ENCODE measurements around the gene ATP1A1. TPM values are rescaled to one million over a fixed set of nuclear protein-coding genes. Genes with fewer than 3 reads are reported as not detected.

Gene ATP1A1
- total RNA-seq, 2 donors from 2014 or later = 718 to 936 TPM

- no peak for DNase-seq
- Histone ChIP-seq H3K9me3 (no peaks in the 10 kb centered on the region), H3K4me1 (no peaks in the 10 kb centered on the region), H3K9ac (ENCODE audit: low read depth in 2 of 2, low read length in 2 of 2) (no peak overlapping the region), H3K27ac (no peak overlapping the region), H3K36me3 (no peaks in the 10 kb centered on the region), H3K4me3 (no peak overlapping the region), H3K27me3 (no peaks in the 10 kb centered on the region)
- intact Hi-C loops (cut with DNase I) = no loop called here
- no peak for TF ChIP-seq CTCF (IDR thresholded peaks at IDR 0.05)
These were observed 21.1 kb upstream of the ATP1A1 start for GRCh38 chr1:116351914-116352313.

- no peak for TF ChIP-seq CTCF (IDR thresholded peaks at IDR 0.05)
- intact Hi-C loops (cut with DNase I) = no loop called here
- Histone ChIP-seq H3K36me3 (no peaks in the 10 kb centered on the region), H3K9ac (ENCODE audit: low read depth in 2 of 2, low read length in 2 of 2) (no peak overlapping the region), H3K4me3 (no peak overlapping the region), H3K4me1 (no peaks in the 10 kb centered on the region), H3K27ac (no peak overlapping the region), H3K27me3 (no peaks in the 10 kb centered on the region), H3K9me3 (no peaks in the 10 kb centered on the region)
- DNase-seq = no peak
These were observed 20.7 kb upstream of the ATP1A1 start for GRCh38 chr1:116352349-116352813.

GRCh38 chr1:116353155-116353554 is 19.9 kb upstream of the ATP1A1 start:
- DNase-seq = no peak
- Histone ChIP-seq H3K9ac (ENCODE audit: low read depth in 2 of 2, low read length in 2 of 2) (no peak overlapping the region), H3K4me3 (no peak overlapping the region), H3K9me3 (no peaks in the 10 kb centered on the region), H3K27me3 (no peaks in the 10 kb centered on the region), H3K4me1 (no peaks in the 10 kb centered on the region), H3K36me3 (no peaks in the 10 kb centered on the region), H3K27ac (no peak overlapping the region)
- intact Hi-C loops (cut with DNase I) = no loop called here
- no peak for TF ChIP-seq CTCF (IDR thresholded peaks at IDR 0.05)

GRCh38 chr1:116356067-116356466 is 17.0 kb upstream of the ATP1A1 start:
- Histone ChIP-seq H3K27me3 (no peaks in the 10 kb centered on the region), H3K27ac (no peak overlapping the region), H3K9me3 (no peaks in the 10 kb centered on the region), H3K9ac (ENCODE audit: low read depth in 2 of 2, low read length in 2 of 2) (no peak overlapping the region), H3K4me3 (no peak overlapping the region), H3K4me1 (no peaks in the 10 kb centered on the region), H3K36me3 (no peaks in the 10 kb centered on the region)
- no peak for DNase-seq
- TF ChIP-seq CTCF (IDR thresholded peaks at IDR 0.05) = no peak
- intact Hi-C loops (cut with DNase I) = no loop called here

GRCh38 chr1:116356673-116357072 is 16.4 kb upstream of the ATP1A1 start:
- no peak overlapping the region for H3K27ac ChIP-seq
- H3K36me3 ChIP-seq = no peaks in the 10 kb centered on the region
- H3K4me1 ChIP-seq = no peaks in the 10 kb centered on the region
- no peak for TF ChIP-seq CTCF (IDR thresholded peaks at IDR 0.05)
- intact Hi-C loops (cut with DNase I) = no loop called here
- no peak overlapping the region for H3K4me3 ChIP-seq
- no peak for DNase-seq
- H3K9me3 ChIP-seq = no peaks in the 10 kb centered on the region
- H3K9ac ChIP-seq (ENCODE audit: low read depth in 2 of 2, low read length in 2 of 2) = no peak overlapping the region
- no peaks in the 10 kb centered on the region for H3K27me3 ChIP-seq

GRCh38 chr1:116357487-116357886 is 15.6 kb upstream of the ATP1A1 start:
- H3K27ac ChIP-seq = no peak overlapping the region
- H3K9me3 ChIP-seq = no peaks in the 10 kb centered on the region
- no peak for DNase-seq
- H3K9ac ChIP-seq (ENCODE audit: low read depth in 2 of 2, low read length in 2 of 2) = no peak overlapping the region
- TF ChIP-seq CTCF (IDR thresholded peaks at IDR 0.05) = no peak
- H3K36me3 ChIP-seq = no peaks in the 10 kb centered on the region
- no peaks in the 10 kb centered on the region for H3K4me1 ChIP-seq
- H3K27me3 ChIP-seq = no peaks in the 10 kb centered on the region
- no peak overlapping the region for H3K4me3 ChIP-seq
- intact Hi-C loops (cut with DNase I) = no loop called here
